H9 (cell line): ENCODE measurements around the gene GPR107. TPM values are rescaled to one million over a fixed set of nuclear protein-coding genes. Genes with fewer than 3 reads are reported as not detected.

Source experiments
- DNase-seq: peaks from one replicate; pipeline ENCODE4 v3.0.0-alpha.2; 2017
- H2AFZ ChIP-seq: one replicate; pipeline ENCODE4 v1.6.1; 2013; ENCODE audit warnings: mild to moderate bottlenecking, low read length, control low read depth, moderate library complexity
- H2AK5ac ChIP-seq: 2 replicates; pipeline ENCODE4 v1.6.1; 2013; ENCODE audit warnings: low read length, control low read depth, mixed read lengths; ENCODE audit not compliant: insufficient read length
- H2BK120ac ChIP-seq: one replicate; pipeline ENCODE4 v1.6.1; 2013; ENCODE audit warnings: low read depth, mild to moderate bottlenecking, low read length, control low read depth, inconsistent platforms; ENCODE audit not compliant: poor library complexity, severe bottlenecking
- H2BK12ac ChIP-seq: 2 replicates; pipeline ENCODE4 v1.6.1; 2013; ENCODE audit warnings: low read length, control low read depth, mixed read lengths, low read depth; ENCODE audit not compliant: insufficient read length
- H2BK15ac ChIP-seq: 2 replicates; pipeline ENCODE4 v1.6.1; 2013; ENCODE audit warnings: low read depth, low read length, control low read depth
- H2BK20ac ChIP-seq: one replicate; pipeline ENCODE4 v1.6.1; 2013; ENCODE audit warnings: low read depth, mild to moderate bottlenecking, low read length, control low read depth, inconsistent platforms; ENCODE audit not compliant: poor library complexity, severe bottlenecking
- H2BK5ac ChIP-seq: 2 replicates; pipeline ENCODE4 v1.6.1; 2013; ENCODE audit warnings: low read length, control low read depth, mixed read lengths; ENCODE audit not compliant: insufficient read length
- H3K14ac ChIP-seq: 2 replicates; pipeline ENCODE4 v1.6.1; 2013; ENCODE audit warnings: low read length, control low read depth; ENCODE audit not compliant: insufficient read depth
- H3K18ac ChIP-seq: 2 replicates; pipeline ENCODE4 v1.6.1; 2013; ENCODE audit warnings: low read depth, mild to moderate bottlenecking, mixed read lengths, low read length, control low read depth; ENCODE audit not compliant: insufficient read length
- H3K23ac ChIP-seq: 2 replicates; pipeline ENCODE4 v1.6.1; 2013; ENCODE audit warnings: low read length, control low read depth, mixed read lengths, low read depth; ENCODE audit not compliant: insufficient read length
- H3K23me2 ChIP-seq: 2 replicates; pipeline ENCODE4 v1.6.1; 2013; ENCODE audit warnings: low read depth, mild to moderate bottlenecking, mixed read lengths, low read length, control low read depth; ENCODE audit not compliant: insufficient read length, poor library complexity, severe bottlenecking
- H3K27ac ChIP-seq: 2 replicates; pipeline ENCODE4 v1.5.1; 2013; ENCODE audit warnings: low read length, control low read depth, mixed read lengths, low read depth; ENCODE audit not compliant: insufficient read length
- H3K27me3 ChIP-seq: 2 replicates; pipeline ENCODE4 v1.6.1; 2013; ENCODE audit warnings: low read length, control low read depth, inconsistent platforms; ENCODE audit not compliant: insufficient read depth
- H3K4ac ChIP-seq: 2 replicates; pipeline ENCODE4 v1.6.1; 2013; ENCODE audit warnings: low read depth, mild to moderate bottlenecking, control low read depth, inconsistent platforms, low read length, moderate library complexity
- H3K4me1 ChIP-seq: 2 replicates; pipeline ENCODE4 v1.6.1; 2013; ENCODE audit warnings: low read length, control low read depth, inconsistent platforms; ENCODE audit not compliant: insufficient read depth
- H3K4me2 ChIP-seq: 2 replicates; pipeline ENCODE4 v1.6.1; 2013; ENCODE audit warnings: low read length, control low read depth, mixed read lengths; ENCODE audit not compliant: insufficient read length, insufficient read depth
- H3K56ac ChIP-seq: 2 replicates; pipeline ENCODE4 v1.6.1; 2013; ENCODE audit warnings: low read depth, mild to moderate bottlenecking, mixed read lengths, low read length, control low read depth; ENCODE audit not compliant: insufficient read length
- H3K79me1 ChIP-seq: 2 replicates; pipeline ENCODE4 v1.6.1; 2013; ENCODE audit warnings: low read depth, mild to moderate bottlenecking, moderate library complexity, low read length, control low read depth, inconsistent platforms; ENCODE audit not compliant: insufficient read depth, poor library complexity, severe bottlenecking
- H3K79me2 ChIP-seq: 2 replicates; pipeline ENCODE4 v1.6.1; 2013; ENCODE audit warnings: low read length, control low read depth, inconsistent platforms; ENCODE audit not compliant: insufficient read depth
- H3K9ac ChIP-seq: 2 replicates; pipeline ENCODE4 v1.6.1; 2013; ENCODE audit warnings: low read length, control low read depth, mixed read lengths; ENCODE audit not compliant: insufficient read length; ENCODE audit errors: extremely low read depth
- H3K9me3 ChIP-seq: one replicate; pipeline ENCODE4 v1.6.1; 2013; ENCODE audit warnings: low read depth, low read length, inconsistent platforms; ENCODE audit not compliant: control insufficient read depth
- H3T11ph ChIP-seq: one replicate; pipeline ENCODE4 v1.6.1; 2013; ENCODE audit warnings: mild to moderate bottlenecking, low read length, control low read depth, inconsistent platforms
- H4K20me1 ChIP-seq: one replicate; pipeline ENCODE4 v1.6.1; 2013; ENCODE audit not compliant: control insufficient read depth, insufficient read length, insufficient read depth
- H4K5ac ChIP-seq: 2 replicates; pipeline ENCODE4 v1.6.1; 2013; ENCODE audit warnings: low read depth, mild to moderate bottlenecking, mixed read lengths, low read length, control low read depth; ENCODE audit not compliant: insufficient read length
- H4K8ac ChIP-seq: replicated peaks from 2 replicates; pipeline ENCODE4 v1.6.1; 2013; ENCODE audit warnings: low read length, control low read depth, mixed read lengths, low read depth; ENCODE audit not compliant: insufficient read length
- H4K91ac ChIP-seq: 2 replicates; pipeline ENCODE4 v1.6.1; 2013; ENCODE audit warnings: low read depth, mild to moderate bottlenecking, moderate library complexity, mixed read lengths, low read length, control low read depth; ENCODE audit not compliant: insufficient read length
- H3K27ac Mint-ChIP-seq, 3 experiments: 2 replicates in 2 of 3; 3 replicates in 1 of 3; pipeline ENCODE4 v1.8.0; 2020 to 2021; ENCODE audit warnings: mixed read lengths in 3 of 3, mild to moderate bottlenecking in 1 of 3, moderate library complexity in 1 of 3
- H3K27me3 Mint-ChIP-seq: 2 replicates; pipeline ENCODE4 v1.8.0; 2021; ENCODE audit warnings: low read depth, mild to moderate bottlenecking, moderate library complexity, mixed read lengths
- H3K36me3 Mint-ChIP-seq, 3 experiments: 2 replicates in 2 of 3; 3 replicates in 1 of 3; pipeline ENCODE4 v1.8.0; 2020 to 2021; ENCODE audit warnings: low read depth in 3 of 3, mixed read lengths in 3 of 3; ENCODE audit not compliant: insufficient read depth in 1 of 3
- H3K4me1 Mint-ChIP-seq, 2 experiments: 2 replicates each; pipeline ENCODE4 v1.8.0; 2020; ENCODE audit warnings: mixed read lengths in 2 of 2
- H3K4me3 Mint-ChIP-seq, 2 experiments: 2 replicates in 1 of 2; 3 replicates in 1 of 2; pipeline ENCODE4 v1.8.0; 2020 to 2021; ENCODE audit warnings: mild to moderate bottlenecking in 2 of 2, mixed read lengths in 2 of 2, moderate library complexity in 1 of 2
- H3K9me3 Mint-ChIP-seq, 2 experiments: 2 replicates in 1 of 2; 3 replicates in 1 of 2; pipeline ENCODE4 v1.8.0; 2020; ENCODE audit warnings: mild to moderate bottlenecking in 2 of 2, mixed read lengths in 2 of 2, moderate library complexity in 1 of 2
- WGBS: extraction: QIAGEN DNeasy Blood & Tissue Kit; methylation state at CpG from one replicate; pipeline ENCODE4 v1.1.7; 2013; ENCODE audit warnings: missing lambda C conversion rate, low lambda C conversion rate, mixed read lengths; ENCODE audit not compliant: insufficient read length; ENCODE audit errors: extremely low coverage; 5-methylcytosine and 5-hydroxymethylcytosine counted together
- total RNA-seq: library from RNA; stranded (reverse); gene quantifications from 2 replicates; pipeline ENCODE4 v1.2.1, GENCODE V29; 2021
- TF ChIP-seq, protein P1 (sequence below): fragments of 200-600 bp; sonication (generic); conservative IDR thresholded peaks from 3 replicates; pipeline ENCODE4 v1.8.0; 2021; ENCODE audit warnings: antibody characterized with exemption, mild to moderate bottlenecking

Gene GPR107
- total RNA-seq, 1 experiment from 2014 or later: 38.0 TPM

DNA sequence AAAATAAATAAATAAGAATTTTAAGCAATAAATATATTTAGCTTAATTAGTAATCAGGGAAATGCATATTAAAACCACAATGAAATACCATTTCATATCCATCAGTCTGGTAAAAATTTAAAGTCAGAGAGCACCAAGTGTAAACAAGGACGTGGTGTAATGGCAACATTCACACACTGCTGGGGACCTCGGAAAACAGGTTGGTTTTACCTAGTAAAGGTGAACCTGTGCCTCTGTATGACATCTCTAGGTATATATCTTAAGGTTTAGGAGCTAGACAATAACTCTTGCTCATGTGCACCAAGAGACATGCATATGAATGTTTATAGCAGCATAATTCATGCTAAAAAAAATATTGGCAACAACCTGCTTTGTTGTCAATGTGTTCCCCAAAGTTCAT lies 40.4 kb upstream of the GPR107 start:
- Histone ChIP-seq H2BK12ac (no peak overlapping the region), H3K23ac (no peak overlapping the region), H2BK15ac (no peak overlapping the region), H3K23me2 (no peaks in the 10 kb centered on the region), H3K18ac (no peak overlapping the region), H4K91ac (no peak overlapping the region), H2BK20ac (no peak overlapping the region), H3K4me2 (no peak overlapping the region), H3K14ac (no peak overlapping the region), H3K27ac (no peak overlapping the region), H3K79me1 (no peaks in the 10 kb centered on the region), H2BK5ac (no peak overlapping the region), H3K9ac (no peak overlapping the region), H2BK120ac (no peak overlapping the region), H3K4me1 (no peaks in the 10 kb centered on the region), H3T11ph (no peak overlapping the region), H3K79me2 (peaks cover 3% of the 10 kb centered on the region; the same call in 1 of the 2 replicates), H3K9me3 (no peaks in the 10 kb centered on the region), H4K20me1 (no peaks in the 10 kb centered on the region), H4K8ac (no peak overlapping the region), H3K56ac (no peak overlapping the region), H3K4ac (no peak overlapping the region), H4K5ac (no peak overlapping the region), H2AFZ (no peak overlapping the region), H2AK5ac (no peak overlapping the region), H3K27me3 (no peaks in the 10 kb centered on the region)
- no peak for DNase-seq
- TF ChIP-seq, protein P1, sequence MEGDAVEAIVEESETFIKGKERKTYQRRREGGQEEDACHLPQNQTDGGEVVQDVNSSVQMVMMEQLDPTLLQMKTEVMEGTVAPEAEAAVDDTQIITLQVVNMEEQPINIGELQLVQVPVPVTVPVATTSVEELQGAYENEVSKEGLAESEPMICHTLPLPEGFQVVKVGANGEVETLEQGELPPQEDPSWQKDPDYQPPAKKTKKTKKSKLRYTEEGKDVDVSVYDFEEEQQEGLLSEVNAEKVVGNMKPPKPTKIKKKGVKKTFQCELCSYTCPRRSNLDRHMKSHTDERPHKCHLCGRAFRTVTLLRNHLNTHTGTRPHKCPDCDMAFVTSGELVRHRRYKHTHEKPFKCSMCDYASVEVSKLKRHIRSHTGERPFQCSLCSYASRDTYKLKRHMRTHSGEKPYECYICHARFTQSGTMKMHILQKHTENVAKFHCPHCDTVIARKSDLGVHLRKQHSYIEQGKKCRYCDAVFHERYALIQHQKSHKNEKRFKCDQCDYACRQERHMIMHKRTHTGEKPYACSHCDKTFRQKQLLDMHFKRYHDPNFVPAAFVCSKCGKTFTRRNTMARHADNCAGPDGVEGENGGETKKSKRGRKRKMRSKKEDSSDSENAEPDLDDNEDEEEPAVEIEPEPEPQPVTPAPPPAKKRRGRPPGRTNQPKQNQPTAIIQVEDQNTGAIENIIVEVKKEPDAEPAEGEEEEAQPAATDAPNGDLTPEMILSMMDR: no peak
- no peak overlapping the region for H3K4me3 Mint-ChIP-seq
- no peak overlapping the region for H3K27ac Mint-ChIP-seq
- peaks cover 8 to 13% (median 9%) of the 10 kb centered on the region in 3 experiments for H3K36me3 Mint-ChIP-seq
- no peaks in the 10 kb centered on the region for H3K4me1 Mint-ChIP-seq
- H3K9me3 Mint-ChIP-seq: peaks cover 8% of the 10 kb centered on the region in 2 experiments
- no CpG with 5 or more reads among the region's 2 CpGs for WGBS
- no peaks in the 10 kb centered on the region for H3K27me3 Mint-ChIP-seq
